ENCODE measurements around the gene ALDH1L1. TPM values are rescaled to one million over a fixed set of nuclear protein-coding genes. Genes with fewer than 3 reads are reported as not detected.

ALDH1L1 gene
- total and polyA plus RNA-seq, 2 of the 4 experiments (the other 2 are of a cell fraction): not detected

- no peak for TF ChIP-seq CHD1 (IDR thresholded peaks at IDR 0.05; ENCODE audit: low read depth, low read length)
- no peak for TF ChIP-seq MXI1 (IDR thresholded peaks at IDR 0.05; ENCODE audit: borderline replicate concordance, low read depth, low read length)
These were observed 124.3 kb downstream of the ALDH1L1 start (continued) for GRCh38 chr3:126056088-126056487.

GRCh38 chr3:126054870-126055269 is 125.5 kb downstream of the ALDH1L1 start:
- ATAC-seq (ENCODE audit: low read depth) (no peak), DNase-seq (no peak)
- ChIA-PET POLR2A (ENCODE audit: unreplicated experiment) (no interaction called here), CTCF (no interaction called here)
- dilution Hi-C loops (cut with HindIII; ENCODE audit: low sequenced_read_pairs, unreplicated experiment) (no loop called here), in situ Hi-C loops (cut with MboI; ENCODE audit: low sequenced_read_pairs) (no loop called here), intact Hi-C loops (cut with micrococcal nuclease) (no loop called here)
- Histone ChIP-seq H3K4ac (ENCODE audit: low read depth, low read length) (no peak overlapping the region), H3K9me1 (ENCODE audit: insufficient read depth, low read length) (peaks cover 11% of the 10 kb centered on the region; the same call in 1 of the 2 replicates), H4K91ac (ENCODE audit: insufficient read depth, low read depth, low read length) (no peak overlapping the region), H2BK5ac (ENCODE audit: low read depth, low read length, poor library complexity, severe bottlenecking) (no peak overlapping the region), H4K20me1 (ENCODE audit: insufficient read depth, low read length) (no peaks in the 10 kb centered on the region; the same call in 1 of the 2 replicates), H3K14ac (replicated peaks; ENCODE audit: low read depth, low read length) (no peak overlapping the region), H3K27ac (ENCODE audit: insufficient read depth, low read length) (no peak overlapping the region), H2AK9ac (replicated peaks; ENCODE audit: low read depth, low read length, poor library complexity) (no peak overlapping the region), H4K5ac (ENCODE audit: low read depth, low read length) (no peak overlapping the region), H3K9ac (ENCODE audit: low read depth, low read length) (no peak overlapping the region), H3K27me3 (ENCODE audit: control insufficient read depth, insufficient read depth, low read length) (no peaks in the 10 kb centered on the region), H3K79me1 (ENCODE audit: low read depth in 1 of 2, low read length in 2 of 2) (0 out of 4 replicates have a peak, but pooled peaks cover 0 to 3% of the 10 kb centered on the region in 2 experiments), H3K9me3 (ENCODE audit: control insufficient read depth, insufficient read depth, low read length) (no peaks in the 10 kb centered on the region), H2BK120ac (ENCODE audit: low read depth, low read length) (no peak overlapping the region), H3K4me3 (ENCODE audit: insufficient read depth, low read depth, low read length) (no peak overlapping the region), H3K18ac (ENCODE audit: low read depth, low read length) (no peak overlapping the region), H4K8ac (ENCODE audit: low read depth in 2 of 2, low read length in 2 of 2) (no peak overlapping the region), H3K23ac (ENCODE audit: low read depth, low read length) (no peak overlapping the region), H2AK5ac (ENCODE audit: low read depth, low read length) (no peak overlapping the region), H3K56ac (ENCODE audit: extremely low read depth, insufficient read depth, low read length) (no peak overlapping the region), H2AFZ (replicated peaks; ENCODE audit: low read length, poor library complexity) (no peak overlapping the region), H2BK15ac (ENCODE audit: low read depth, low read length) (no peak overlapping the region), H3K4me1 (ENCODE audit: control insufficient read depth, insufficient read depth, low read length) (no peaks in the 10 kb centered on the region; the same call in 1 of the 2 replicates), H3K36me3 (ENCODE audit: control insufficient read depth, insufficient read depth, low read length) (no peaks in the 10 kb centered on the region), H3K4me2 (ENCODE audit: low read depth, low read length) (no peak overlapping the region), H2BK20ac (ENCODE audit: low read depth, low read length) (no peak overlapping the region)
- no CpG with 5 or more reads among the region's 5 CpGs for WGBS, 2 experiments (ENCODE audit: extremely low coverage in 2 of 2, insufficient read length in 1 of 2)
- TF ChIP-seq RAD21 (IDR thresholded peaks at IDR 0.05; ENCODE audit: low read length) (no peak), MAFK (IDR thresholded peaks at IDR 0.05; ENCODE audit: low read depth, low read length) (no peak), ELK1 (IDR thresholded peaks at IDR 0.05; ENCODE audit: borderline replicate concordance, low read depth, low read length) (no peak), BHLHE40 (IDR thresholded peaks at IDR 0.05; ENCODE audit: low read depth, low read length) (no peak), MXI1 (IDR thresholded peaks at IDR 0.05; ENCODE audit: borderline replicate concordance, low read depth, low read length) (no peak)
- no TSS peak for BruUV-seq (replicated peaks)
